ENCODE results near the gene ANTXR2.

The ANTXR2 gene

GRCh38 chr4:79854856-79855502, 218.1 kb downstream of the ANTXR2 start:
- DNase-seq = no peak

GRCh38 chr4:79852305-79852730, 220.7 kb downstream of the ANTXR2 start:
- no peak for DNase-seq

GRCh38 chr4:79851625-79852304, 221.3 kb downstream of the ANTXR2 start:
- no peak for DNase-seq

Data from CD4-positive, alpha-beta T cell treated with Interleukin-15 for 1 hour (primary cell).